CD14-positive monocyte (primary cell): ENCODE measurements around the gene CFAP61. TPM values are rescaled to one million over a fixed set of nuclear protein-coding genes. Genes with fewer than 3 reads are reported as not detected.
A peak's percentile ranks its signal among the peaks of the same experiment; 100 is the strongest.

Experiments
- DNase-seq, 3 donors: peaks; one replicate each; pipeline ENCODE4 v3.0.0-alpha.2; 2011 to 2022
- H2AFZ ChIP-seq: 2 replicates; pipeline ENCODE4 v1.6.0; 2012; ENCODE audit warnings: mild to moderate bottlenecking, low read depth, low read length, inconsistent platforms; ENCODE audit not compliant: insufficient read depth, poor library complexity, severe bottlenecking
- H3K27ac ChIP-seq, 2 donors: 1 replicate in 1 of 2; 2 replicates in 1 of 2; pipeline ENCODE4 v1.5.1; 2012 to 2013; ENCODE audit warnings: low read length in 2 of 2, control low read depth in 1 of 2, inconsistent platforms in 1 of 2, low read depth in 1 of 2, mild to moderate bottlenecking in 1 of 2
- H3K27me3 ChIP-seq, 2 donors: one replicate each; pipeline versions ENCODE4 v1.6.0 to v1.6.1; 2011 to 2013; ENCODE audit warnings: low read length in 2 of 2; ENCODE audit not compliant: control insufficient read depth in 2 of 2, insufficient read depth in 2 of 2
- H3K36me3 ChIP-seq, 2 donors: replicated peaks in 1 of 2; 1 replicate in 1 of 2; 2 replicates in 1 of 2; pipeline versions ENCODE4 v1.5.1 to v1.6.1; 2012 to 2013; ENCODE audit warnings: low read length in 2 of 2, control low read depth in 1 of 2, inconsistent platforms in 1 of 2, mild to moderate bottlenecking in 1 of 2; ENCODE audit not compliant: insufficient read depth in 2 of 2, control insufficient read depth in 1 of 2
- H3K4me1 ChIP-seq, 2 donors: 1 replicate in 1 of 2; 2 replicates in 1 of 2; pipeline versions ENCODE4 v1.5.1 to v1.6.1; 2012 to 2013; ENCODE audit warnings: low read length in 2 of 2, control low read depth in 1 of 2, inconsistent platforms in 1 of 2, mild to moderate bottlenecking in 1 of 2, moderate library complexity in 1 of 2; ENCODE audit not compliant: insufficient read depth in 2 of 2, control insufficient read depth in 1 of 2
- H3K4me2 ChIP-seq: replicated peaks from 2 replicates; pipeline ENCODE3; 2012; ENCODE audit warnings: low read length, moderate library complexity, mild to moderate bottlenecking; ENCODE audit not compliant: poor library complexity, severe bottlenecking; ENCODE audit errors: extremely low read depth
- H3K4me3 ChIP-seq, 3 experiments: fragments of 200-600 bp in 1 of 3; sonication (generic) in 1 of 3; replicated peaks in 1 of 3; 1 replicate in 2 of 3; 2 replicates in 1 of 3; pipeline ENCODE4 v1.5.1; 2011 to 2013; ENCODE audit warnings: low read length in 3 of 3, mild to moderate bottlenecking in 3 of 3, control low read depth in 2 of 3, low read depth in 2 of 3, inconsistent platforms in 1 of 3, moderate library complexity in 1 of 3
- H3K79me2 ChIP-seq: 2 replicates; pipeline ENCODE4 v1.6.0; 2012; ENCODE audit warnings: mild to moderate bottlenecking, control low read depth, inconsistent platforms, low read length, moderate library complexity; ENCODE audit not compliant: insufficient read depth
- H3K9ac ChIP-seq: 2 replicates; pipeline ENCODE4 v1.6.0; 2017; ENCODE audit warnings: low read length, mild to moderate bottlenecking; ENCODE audit not compliant: insufficient read depth, poor library complexity, severe bottlenecking
- H3K9me3 ChIP-seq, 2 donors: replicated peaks in 1 of 2; 1 replicate in 1 of 2; 2 replicates in 1 of 2; pipeline versions ENCODE4 v1.5.1 to v1.6.1; 2012 to 2013; ENCODE audit warnings: low read length in 2 of 2, control low read depth in 1 of 2; ENCODE audit not compliant: control insufficient read depth in 1 of 2, insufficient read depth in 1 of 2
- H4K20me1 ChIP-seq: 2 replicates; pipeline ENCODE4 v1.6.0; 2012; ENCODE audit warnings: mild to moderate bottlenecking, low read length, control low read depth, moderate library complexity; ENCODE audit not compliant: insufficient read depth
- H3K27ac Mint-ChIP-seq, 7 donors: one replicate each; pipeline ENCODE4 v1.8.0; 2020; ENCODE audit warnings: mild to moderate bottlenecking in 7 of 7, mixed read lengths in 7 of 7, moderate library complexity in 6 of 7, inconsistent platforms in 2 of 7
- H3K27me3 Mint-ChIP-seq, 3 donors: one replicate each; pipeline ENCODE4 v1.8.0; 2021 to 2022; ENCODE audit warnings: low read depth in 3 of 3, mild to moderate bottlenecking in 3 of 3, mixed read lengths in 3 of 3, moderate library complexity in 3 of 3, inconsistent platforms in 1 of 3
- H3K36me3 Mint-ChIP-seq, 2 donors: one replicate each; pipeline ENCODE4 v1.8.0; 2020; ENCODE audit warnings: mixed read lengths in 2 of 2, inconsistent platforms in 1 of 2, mild to moderate bottlenecking in 1 of 2
- H3K4me1 Mint-ChIP-seq: one replicate; pipeline ENCODE4 v1.8.0; 2020; ENCODE audit warnings: mild to moderate bottlenecking, mixed read lengths
- H3K4me3 Mint-ChIP-seq, 2 donors: one replicate each; pipeline ENCODE4 v1.8.0; 2020; ENCODE audit warnings: mild to moderate bottlenecking in 2 of 2, mixed read lengths in 2 of 2, moderate library complexity in 1 of 2
- H3K9me3 Mint-ChIP-seq, 7 donors: one replicate each; pipeline ENCODE4 v1.8.0; 2020 to 2022; ENCODE audit warnings: mixed read lengths in 7 of 7, mild to moderate bottlenecking in 6 of 7, moderate library complexity in 6 of 7, inconsistent platforms in 2 of 7
- CTCF ChIP-seq: fragments of 200-600 bp; IDR thresholded peaks from one replicate; pipeline ENCODE4 v1.8.0; 2022; ENCODE audit warnings: antibody characterized with exemption, mild to moderate bottlenecking
- WGBS: methylation state at CpG from one replicate; pipeline ENCODE4 v1.1.5; 2013; ENCODE audit warnings: missing lambda C conversion rate; ENCODE audit not compliant: insufficient coverage; 5-methylcytosine and 5-hydroxymethylcytosine counted together
- intact Hi-C, 2 donors: fragments of 100-400 bp; cut with micrococcal nuclease; formaldehyde crosslinking; loops; one replicate each; pipeline versions ENCODE4 v1.15.0 to v1.15.1; 2023
- polyA plus RNA-seq, 3 donors: library from polyadenylated mRNA; depleted of rRNA in 1 of 3; unstranded in 2 of 3; stranded (reverse) in 1 of 3; fragments of 300-500 nt in 2 of 3; fragments of >200 nt in 1 of 3; fragmentation: Illumina TruSeq in 2 of 3; gene quantifications; 1 replicate in 2 of 3; 2 replicates in 1 of 3; pipeline ENCODE4 v1.2.3, GENCODE V29; 2012 to 2021

The CFAP61 gene
- polyA plus RNA-seq, 3 donors, result not detected

GRCh38 chr20:20367575-20368417, 315.5 kb downstream of the CFAP61 start, which contains the start of gene INSM1:
TSS of gene INSM1 (plus strand) at chr20:20368104. CDS start at chr20:20368268, 164 bp downstream.
- Histone ChIP-seq H3K9me3 (peaks cover 0 to 27% of the 10 kb centered on the region in 2 donors), H3K9ac (no peak within 1 kb of the TSS), H3K36me3 (no peaks in the 10 kb centered on the region), H3K4me3 (peak within 1 kb of the TSS; percentile 24 to 72 (median 40)), H3K4me2 (peak within 1 kb of the TSS; percentile 80), H3K79me2 (no peaks in the 10 kb centered on the region), H3K27me3 (peaks cover 74 to 87% of the 10 kb centered on the region in 2 donors), H4K20me1 (no peaks in the 10 kb centered on the region), H3K4me1 (peaks cover 30 to 58% of the 10 kb centered on the region in 2 donors), H2AFZ (peak within 1 kb of the TSS; percentile 77), H3K27ac (no peak within 1 kb of the TSS)
- peaks cover 0 to 29% (median 6%) of the 10 kb centered on the region in 7 donors for H3K9me3 Mint-ChIP-seq
- H3K27ac Mint-ChIP-seq, result no peak within 1 kb of the TSS
- DNase-seq, result no peak
- H3K4me1 Mint-ChIP-seq, result peaks cover 40% of the 10 kb centered on the region
- WGBS, result 1% methylated on average over 106 of the region's 108 CpGs
- H3K4me3 Mint-ChIP-seq, result peak within 1 kb of the TSS; percentile 84 to 95
- intact Hi-C loops, result no loop called here
- H3K36me3 Mint-ChIP-seq, result peaks cover 5 to 8% of the 10 kb centered on the region in 2 donors
- peaks cover 78 to 91% (median 81%) of the 10 kb centered on the region in 3 donors for H3K27me3 Mint-ChIP-seq
- no peak for TF ChIP-seq CTCF

GRCh38 chr20:20368418-20369249, 316.3 kb downstream of the CFAP61 start:
- peak overlapping the region in 1 of 3 experiments; percentile 57 for H3K4me3 ChIP-seq
- H4K20me1 ChIP-seq, result no peaks in the 10 kb centered on the region
- intact Hi-C loops, result no loop called here
- under 1% methylated on average over 126 of the region's 130 CpGs for WGBS
- Mint-ChIP-seq H3K4me1 (peaks cover 31% of the 10 kb centered on the region), H3K9me3 (peaks cover 0 to 21% (median 4%) of the 10 kb centered on the region in 7 donors), H3K27ac (no peak overlapping the region), H3K27me3 (peaks cover 77 to 91% (median 81%) of the 10 kb centered on the region in 3 donors), H3K4me3 (peak overlapping the region; percentile 41 to 55), H3K36me3 (peaks cover 5 to 8% of the 10 kb centered on the region in 2 donors)
- peaks cover 0 to 27% of the 10 kb centered on the region in 2 donors for H3K9me3 ChIP-seq
- no peak for TF ChIP-seq CTCF
- no peak overlapping the region for H3K9ac ChIP-seq
- H3K4me1 ChIP-seq, result peaks cover 25 to 50% of the 10 kb centered on the region in 2 donors
- H3K4me2 ChIP-seq, result peak overlapping the region; percentile 80
- H3K27ac ChIP-seq, result no peak overlapping the region
- no peak overlapping the region for H2AFZ ChIP-seq
- H3K27me3 ChIP-seq, result peaks cover 73 to 87% of the 10 kb centered on the region in 2 donors
- no peaks in the 10 kb centered on the region for H3K79me2 ChIP-seq
- H3K36me3 ChIP-seq, result no peaks in the 10 kb centered on the region
- no peak for DNase-seq
